Dermis lymphatic vessel endothelial cell (primary cell): ENCODE results near the gene YY1AP1. TPM values are rescaled to one million over a fixed set of nuclear protein-coding genes. Genes with fewer than 3 reads are reported as not detected.

Source experiments
- total RNA-seq: library from RNA; depleted of rRNA; stranded (reverse); fragments of >200 nt; gene quantifications from 2 replicates; pipeline ENCODE4 v1.2.1, GENCODE V29; 2014

YY1AP1 gene, protein sequence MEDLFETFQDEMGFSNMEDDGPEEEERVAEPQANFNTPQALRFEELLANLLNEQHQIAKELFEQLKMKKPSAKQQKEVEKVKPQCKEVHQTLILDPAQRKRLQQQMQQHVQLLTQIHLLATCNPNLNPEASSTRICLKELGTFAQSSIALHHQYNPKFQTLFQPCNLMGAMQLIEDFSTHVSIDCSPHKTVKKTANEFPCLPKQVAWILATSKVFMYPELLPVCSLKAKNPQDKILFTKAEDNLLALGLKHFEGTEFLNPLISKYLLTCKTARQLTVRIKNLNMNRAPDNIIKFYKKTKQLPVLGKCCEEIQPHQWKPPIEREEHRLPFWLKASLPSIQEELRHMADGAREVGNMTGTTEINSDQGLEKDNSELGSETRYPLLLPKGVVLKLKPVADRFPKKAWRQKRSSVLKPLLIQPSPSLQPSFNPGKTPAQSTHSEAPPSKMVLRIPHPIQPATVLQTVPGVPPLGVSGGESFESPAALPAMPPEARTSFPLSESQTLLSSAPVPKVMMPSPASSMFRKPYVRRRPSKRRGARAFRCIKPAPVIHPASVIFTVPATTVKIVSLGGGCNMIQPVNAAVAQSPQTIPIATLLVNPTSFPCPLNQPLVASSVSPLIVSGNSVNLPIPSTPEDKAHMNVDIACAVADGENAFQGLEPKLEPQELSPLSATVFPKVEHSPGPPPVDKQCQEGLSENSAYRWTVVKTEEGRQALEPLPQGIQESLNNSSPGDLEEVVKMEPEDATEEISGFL
- total RNA-seq = 49.5 and 51.7 TPM in 2 replicates

DNA sequence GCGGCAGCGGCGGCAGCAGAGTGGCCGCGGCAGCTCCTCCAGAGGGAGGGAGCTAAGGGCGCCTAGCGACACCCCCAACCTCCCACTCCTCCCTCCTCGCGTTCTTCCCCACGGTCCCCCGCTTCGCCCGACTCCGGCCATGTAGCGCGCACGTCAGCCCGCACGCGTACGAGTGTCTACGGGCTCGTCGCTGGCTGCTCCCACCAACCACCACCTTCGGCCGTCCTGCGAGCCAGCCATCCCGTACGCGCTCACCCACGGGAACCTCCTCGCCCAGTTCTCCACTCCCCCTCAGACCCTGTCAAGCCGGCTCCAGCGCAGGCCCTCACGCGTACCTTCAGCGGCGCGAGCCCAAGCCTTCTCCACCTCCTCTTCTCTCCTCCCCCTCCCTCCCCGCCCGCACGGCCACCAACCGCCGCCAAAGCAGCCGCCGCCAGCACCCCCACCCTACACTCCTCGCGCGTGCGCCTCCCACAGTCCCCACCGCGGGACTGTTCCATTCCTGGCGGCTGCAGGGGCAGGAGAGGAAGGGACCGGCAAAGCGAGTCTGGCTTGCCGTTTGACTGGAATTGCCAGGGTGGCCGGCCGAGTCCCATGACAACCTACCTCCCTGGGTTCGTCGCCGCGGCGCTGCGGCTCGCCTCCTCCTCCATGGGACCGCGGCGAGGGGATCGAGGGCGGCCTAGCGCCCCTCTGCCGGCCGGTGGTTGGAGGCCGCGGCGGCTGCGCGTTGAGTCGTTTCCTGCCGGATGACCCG, at the start of gene YY1AP1:
Gene YY1AP1 (minus strand): TSS at position 451 of the 757 bp plus-strand sequence. CDS start 8,338 bp downstream, outside the sequence.

DNA sequence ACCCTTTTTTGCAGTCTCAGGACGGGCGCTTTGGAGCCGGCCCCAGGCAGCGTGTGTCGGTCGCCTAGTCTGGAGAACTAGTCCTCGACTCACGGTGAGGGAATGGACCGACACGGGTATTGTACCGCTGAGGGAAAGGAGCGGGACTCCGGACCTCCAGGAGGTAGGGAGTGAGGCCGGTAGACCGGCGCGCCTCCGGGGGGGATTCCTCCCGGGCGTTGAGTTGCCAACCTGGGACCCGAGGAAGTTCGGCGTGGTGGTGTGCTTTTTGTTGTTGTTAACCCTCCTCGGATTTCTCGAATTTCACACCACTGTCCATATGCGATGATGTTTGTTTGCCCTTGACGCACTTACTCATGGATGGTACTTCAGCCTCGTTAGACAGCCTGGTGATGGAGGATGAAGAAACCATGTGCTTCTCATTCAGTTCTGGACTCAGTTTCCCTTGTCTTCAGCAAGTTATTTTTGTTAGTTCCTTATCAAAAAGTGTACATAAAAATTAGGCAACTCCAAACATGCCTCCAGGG, 570 bp upstream of the YY1AP1 start, which contains the start of gene DAP3:
Gene DAP3 (plus strand): TSS at position 11 of the 527 bp plus-strand sequence. CDS start 20,689 bp downstream, outside the sequence.

DNA sequence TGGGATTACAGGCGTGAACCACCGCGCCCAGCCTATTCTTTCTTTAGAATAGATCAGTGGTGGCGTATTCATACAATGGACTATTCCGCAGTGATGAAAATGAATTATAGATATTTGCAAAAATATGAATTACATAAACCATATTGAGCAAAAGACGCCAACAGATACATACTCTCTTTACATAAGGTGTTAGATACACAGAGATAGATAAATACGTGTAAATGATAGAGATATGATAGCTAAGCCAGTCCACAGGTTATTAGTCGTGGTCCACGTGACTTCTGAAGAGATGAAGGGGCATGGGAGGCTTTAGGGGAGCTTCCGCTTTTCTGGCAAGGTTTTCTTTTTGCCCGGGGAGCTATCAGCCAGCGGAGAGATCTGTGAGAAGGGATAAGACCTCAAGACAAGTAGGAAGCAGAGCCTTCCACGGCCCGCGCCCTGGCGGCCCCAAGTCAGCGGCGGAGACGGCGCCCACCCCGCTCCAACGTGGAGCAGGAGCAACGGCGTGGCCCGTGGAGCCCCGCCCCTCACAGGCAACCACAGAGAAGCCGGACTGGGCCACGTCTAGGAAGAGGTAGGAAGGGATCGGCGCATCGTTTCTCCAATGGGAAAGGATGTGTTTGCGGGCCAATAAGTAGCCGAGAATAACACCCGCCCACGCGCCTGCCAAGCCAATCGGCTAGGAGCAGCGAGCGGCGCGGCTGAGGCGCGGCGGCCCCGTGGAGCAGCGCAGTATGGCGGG, 78.9 kb downstream of the YY1AP1 start, which contains the start of gene MSTO1:
Gene MSTO1 (plus strand): TSS at position 704 of the 742 bp plus-strand sequence. CDS start 31 bp downstream, at position 735.

Other genes starting within 250 kb of the YY1AP1 start
- gene ASH1L, start 126.0 kb downstream of the YY1AP1 start, total RNA-seq = 16.5 and 21.7 TPM in 2 replicates
- 13.7 and 13.8 TPM in 2 replicates for gene MSTO1, start 78.6 kb downstream of the YY1AP1 start, total RNA-seq
- gene DAP3, start 317 bp upstream of the YY1AP1 start, total RNA-seq = 33.1 and 39.4 TPM in 2 replicates
- 23.3 and 28.0 TPM in 2 replicates for gene GON4L, start 168.4 kb upstream of the YY1AP1 start, total RNA-seq
- 12.8 and 15.4 TPM in 2 replicates for gene SYT11, start 170.8 kb upstream of the YY1AP1 start, total RNA-seq
- 42.5 and 46.3 TPM in 2 replicates for gene RIT1, start 222.6 kb upstream of the YY1AP1 start, total RNA-seq
- 14.7 and 21.4 TPM in 2 replicates for gene KHDC4, start 245.6 kb upstream of the YY1AP1 start, total RNA-seq